ENCODE measurements around the gene ARID5A. TPM values are rescaled to one million over a fixed set of nuclear protein-coding genes. Genes with fewer than 3 reads are reported as not detected.

The ARID5A gene
- total and polyA plus RNA-seq, 2 of the 13 experiments (the other 11 are each of a cell fraction or from before 2014, with no cell fraction given): 6.0 to 9.5 TPM

DNA sequence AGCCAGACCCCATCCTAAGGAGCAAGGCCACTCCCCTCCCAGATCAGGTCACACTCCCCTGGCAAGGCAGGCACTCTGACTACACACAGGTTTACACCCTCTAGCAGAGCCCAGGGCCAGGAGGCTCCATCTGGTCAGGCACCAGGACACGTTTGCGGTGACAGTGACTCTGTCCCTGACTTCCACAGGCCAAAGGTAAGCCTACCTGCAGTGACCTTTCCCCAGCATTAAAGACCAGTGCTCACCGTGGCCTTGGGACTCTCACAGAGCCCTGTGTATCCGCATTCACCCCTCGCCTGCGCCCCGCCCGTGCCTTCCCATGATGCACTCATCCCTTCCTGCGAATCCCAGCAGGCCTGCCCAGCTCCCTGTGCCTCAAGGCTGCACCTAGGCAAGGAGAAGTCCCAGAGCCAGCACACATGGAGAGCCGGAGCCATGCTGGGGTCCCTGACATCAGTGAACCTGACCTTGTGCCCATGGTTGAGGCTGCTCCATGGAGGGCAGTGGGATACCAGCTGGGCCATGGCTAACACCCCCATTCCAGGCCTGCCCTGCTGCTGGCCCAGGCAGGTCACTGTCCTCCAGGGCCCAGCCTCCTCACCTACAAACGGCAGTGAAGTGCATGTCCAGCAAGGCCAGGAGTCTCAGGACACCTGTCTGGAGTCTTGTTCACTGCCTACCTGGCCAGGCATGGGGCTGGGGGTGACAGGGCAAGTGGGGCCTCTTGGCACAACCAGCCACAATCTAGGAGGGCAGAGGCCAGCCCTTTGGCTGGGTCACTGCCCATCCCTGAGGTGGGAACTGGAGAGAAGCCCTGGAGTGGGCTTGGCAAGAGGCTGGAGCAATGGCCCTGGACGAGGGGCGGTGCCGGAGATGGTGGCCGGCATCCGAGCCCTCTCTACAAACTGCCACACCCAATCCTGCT, 34.4 kb upstream of the ARID5A start (continued):
- TF ChIP-seq TRAFD1 (CRISPR knock-in tag; IDR thresholded peaks at IDR 0.05; ENCODE audit: borderline replicate concordance) (peak; percentile 49; the same call in 1 of the 2 replicates), ZC3H13 (CRISPR knock-in tag; IDR thresholded peaks at IDR 0.05) (no peak), PLRG1 (conservative IDR thresholded peaks at IDR 0.05) (no peak), ZFY (CRISPR knock-in tag; IDR thresholded peaks at IDR 0.05) (peak; percentile 87), FOXK2 (IDR thresholded peaks at IDR 0.05) (no peak), ATF4 (CRISPR knock-in tag; IDR thresholded peaks at IDR 0.05) (no peak), TOPORS (CRISPR knock-in tag; IDR thresholded peaks at IDR 0.05) (peak; percentile 57; the same call in 1 of the 2 replicates), CBX5 (CRISPR knock-in tag; IDR thresholded peaks at IDR 0.05; ENCODE audit: borderline replicate concordance) (no peak), HIC2 (CRISPR knock-in tag; IDR thresholded peaks at IDR 0.05; ENCODE audit: low read depth) (peak; percentile 21; the same call in 1 of the 2 replicates), HMG20B (CRISPR knock-in tag; conservative IDR thresholded peaks at IDR 0.05) (no peak; the same call in 1 of the 2 replicates)
- TF ChIP-seq, protein P1, sequence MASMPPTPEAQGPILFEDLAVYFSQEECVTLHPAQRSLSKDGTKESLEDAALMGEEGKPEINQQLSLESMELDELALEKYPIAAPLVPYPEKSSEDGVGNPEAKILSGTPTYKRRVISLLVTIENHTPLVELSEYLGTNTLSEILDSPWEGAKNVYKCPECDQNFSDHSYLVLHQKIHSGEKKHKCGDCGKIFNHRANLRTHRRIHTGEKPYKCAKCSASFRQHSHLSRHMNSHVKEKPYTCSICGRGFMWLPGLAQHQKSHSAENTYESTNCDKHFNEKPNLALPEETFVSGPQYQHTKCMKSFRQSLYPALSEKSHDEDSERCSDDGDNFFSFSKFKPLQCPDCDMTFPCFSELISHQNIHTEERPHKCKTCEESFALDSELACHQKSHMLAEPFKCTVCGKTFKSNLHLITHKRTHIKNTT (CRISPR knock-in tag; IDR thresholded peaks at IDR 0.05): no peak
- TF ChIP-seq, protein P2, sequence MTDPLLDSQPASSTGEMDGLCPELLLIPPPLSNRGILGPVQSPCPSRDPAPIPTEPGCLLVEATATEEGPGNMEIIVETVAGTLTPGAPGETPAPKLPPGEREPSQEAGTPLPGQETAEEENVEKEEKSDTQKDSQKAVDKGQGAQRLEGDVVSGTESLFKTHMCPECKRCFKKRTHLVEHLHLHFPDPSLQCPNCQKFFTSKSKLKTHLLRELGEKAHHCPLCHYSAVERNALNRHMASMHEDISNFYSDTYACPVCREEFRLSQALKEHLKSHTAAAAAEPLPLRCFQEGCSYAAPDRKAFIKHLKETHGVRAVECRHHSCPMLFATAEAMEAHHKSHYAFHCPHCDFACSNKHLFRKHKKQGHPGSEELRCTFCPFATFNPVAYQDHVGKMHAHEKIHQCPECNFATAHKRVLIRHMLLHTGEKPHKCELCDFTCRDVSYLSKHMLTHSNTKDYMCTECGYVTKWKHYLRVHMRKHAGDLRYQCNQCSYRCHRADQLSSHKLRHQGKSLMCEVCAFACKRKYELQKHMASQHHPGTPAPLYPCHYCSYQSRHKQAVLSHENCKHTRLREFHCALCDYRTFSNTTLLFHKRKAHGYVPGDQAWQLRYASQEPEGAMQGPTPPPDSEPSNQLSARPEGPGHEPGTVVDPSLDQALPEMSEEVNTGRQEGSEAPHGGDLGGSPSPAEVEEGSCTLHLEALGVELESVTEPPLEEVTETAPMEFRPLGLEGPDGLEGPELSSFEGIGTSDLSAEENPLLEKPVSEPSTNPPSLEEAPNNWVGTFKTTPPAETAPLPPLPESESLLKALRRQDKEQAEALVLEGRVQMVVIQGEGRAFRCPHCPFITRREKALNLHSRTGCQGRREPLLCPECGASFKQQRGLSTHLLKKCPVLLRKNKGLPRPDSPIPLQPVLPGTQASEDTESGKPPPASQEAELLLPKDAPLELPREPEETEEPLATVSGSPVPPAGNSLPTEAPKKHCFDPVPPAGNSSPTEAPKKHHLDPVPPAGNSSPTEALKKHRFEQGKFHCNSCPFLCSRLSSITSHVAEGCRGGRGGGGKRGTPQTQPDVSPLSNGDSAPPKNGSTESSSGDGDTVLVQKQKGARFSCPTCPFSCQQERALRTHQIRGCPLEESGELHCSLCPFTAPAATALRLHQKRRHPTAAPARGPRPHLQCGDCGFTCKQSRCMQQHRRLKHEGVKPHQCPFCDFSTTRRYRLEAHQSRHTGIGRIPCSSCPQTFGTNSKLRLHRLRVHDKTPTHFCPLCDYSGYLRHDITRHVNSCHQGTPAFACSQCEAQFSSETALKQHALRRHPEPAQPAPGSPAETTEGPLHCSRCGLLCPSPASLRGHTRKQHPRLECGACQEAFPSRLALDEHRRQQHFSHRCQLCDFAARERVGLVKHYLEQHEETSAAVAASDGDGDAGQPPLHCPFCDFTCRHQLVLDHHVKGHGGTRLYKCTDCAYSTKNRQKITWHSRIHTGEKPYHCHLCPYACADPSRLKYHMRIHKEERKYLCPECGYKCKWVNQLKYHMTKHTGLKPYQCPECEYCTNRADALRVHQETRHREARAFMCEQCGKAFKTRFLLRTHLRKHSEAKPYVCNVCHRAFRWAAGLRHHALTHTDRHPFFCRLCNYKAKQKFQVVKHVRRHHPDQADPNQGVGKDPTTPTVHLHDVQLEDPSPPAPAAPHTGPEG (CRISPR knock-in tag; IDR thresholded peaks at IDR 0.05): 0 out of 2 replicates have a peak, but pooled peaks have one; percentile 32
- TF ChIP-seq, protein P3, sequence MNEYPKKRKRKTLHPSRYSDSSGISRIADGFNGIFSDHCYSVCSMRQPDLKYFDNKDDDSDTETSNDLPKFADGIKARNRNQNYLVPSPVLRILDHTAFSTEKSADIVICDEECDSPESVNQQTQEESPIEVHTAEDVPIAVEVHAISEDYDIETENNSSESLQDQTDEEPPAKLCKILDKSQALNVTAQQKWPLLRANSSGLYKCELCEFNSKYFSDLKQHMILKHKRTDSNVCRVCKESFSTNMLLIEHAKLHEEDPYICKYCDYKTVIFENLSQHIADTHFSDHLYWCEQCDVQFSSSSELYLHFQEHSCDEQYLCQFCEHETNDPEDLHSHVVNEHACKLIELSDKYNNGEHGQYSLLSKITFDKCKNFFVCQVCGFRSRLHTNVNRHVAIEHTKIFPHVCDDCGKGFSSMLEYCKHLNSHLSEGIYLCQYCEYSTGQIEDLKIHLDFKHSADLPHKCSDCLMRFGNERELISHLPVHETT (CRISPR knock-in tag; conservative IDR thresholded peaks at IDR 0.05): peak; percentile 45
